Measurements from ENCODE around the gene XCL1.
"Not testable (repeated sequence)": the region's sequence is repeated elsewhere in the genome, so short reads cannot be mapped to it uniquely, and the experiment has no call there.

XCL1 gene

DNA sequence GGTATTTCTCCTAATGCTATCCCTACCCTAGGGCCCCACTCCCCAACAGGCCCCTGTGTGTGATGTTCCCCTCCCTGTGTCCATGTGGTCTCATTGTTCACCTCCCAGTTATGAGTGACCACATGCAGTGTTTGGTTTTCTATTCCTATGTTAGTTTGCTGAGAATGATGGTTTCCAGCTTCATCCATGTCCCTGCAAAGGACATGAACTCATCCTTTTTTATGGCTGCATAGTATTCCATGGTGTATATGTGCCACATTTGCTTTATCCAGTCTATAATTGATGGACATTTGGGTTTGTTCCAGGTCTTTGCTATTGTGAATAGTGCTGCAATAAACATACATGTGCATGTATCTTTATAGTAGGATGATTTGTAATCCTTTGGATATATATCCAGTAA is 19.0 kb downstream of the XCL1 start:
- not testable (repeated sequence) for DNase-seq (ENCODE audit: low spot score in 2 of 2); H3K27ac Mint-ChIP-seq (ENCODE audit: low read depth); H3K36me3 Mint-ChIP-seq (ENCODE audit: insufficient read depth); H3K4me3 Mint-ChIP-seq; ATAC-seq (replicated peaks; ENCODE audit: extremely low read depth, poor library complexity, severe bottlenecking); H3K4me1 Mint-ChIP-seq; H3K27me3 Mint-ChIP-seq; H3K9me3 Mint-ChIP-seq

DNA sequence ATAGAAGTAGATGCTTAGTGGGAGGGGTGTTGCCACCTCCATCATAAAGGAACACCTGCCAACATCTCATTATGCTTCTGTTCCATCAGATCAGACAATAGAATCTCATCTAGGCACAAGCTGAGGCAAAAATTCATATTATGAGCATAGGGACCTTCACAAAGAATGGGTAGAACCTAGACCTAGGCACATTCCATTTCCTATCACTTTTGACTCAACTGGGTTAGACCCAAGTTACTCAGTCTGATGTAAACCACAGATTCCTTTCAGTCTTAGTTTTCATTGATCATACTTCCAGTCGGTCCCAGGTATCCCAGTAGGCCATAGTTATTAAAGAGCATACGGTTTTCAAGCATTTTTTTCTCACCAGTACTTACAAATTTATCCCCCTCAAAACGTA is 21.7 kb downstream of the XCL1 start:
- H3K4me3 Mint-ChIP-seq: no peak overlapping the region
- no peaks in the 10 kb centered on the region for H3K4me1 Mint-ChIP-seq
- ATAC-seq (replicated peaks; ENCODE audit: extremely low read depth, poor library complexity, severe bottlenecking) (no peak), DNase-seq (ENCODE audit: low spot score in 2 of 2) (no peak)
- H3K27ac Mint-ChIP-seq (ENCODE audit: low read depth): no peak overlapping the region
- H3K27me3 Mint-ChIP-seq: no peaks in the 10 kb centered on the region
- H3K36me3 Mint-ChIP-seq (ENCODE audit: insufficient read depth): no peaks in the 10 kb centered on the region
- no peaks in the 10 kb centered on the region for H3K9me3 Mint-ChIP-seq

DNA sequence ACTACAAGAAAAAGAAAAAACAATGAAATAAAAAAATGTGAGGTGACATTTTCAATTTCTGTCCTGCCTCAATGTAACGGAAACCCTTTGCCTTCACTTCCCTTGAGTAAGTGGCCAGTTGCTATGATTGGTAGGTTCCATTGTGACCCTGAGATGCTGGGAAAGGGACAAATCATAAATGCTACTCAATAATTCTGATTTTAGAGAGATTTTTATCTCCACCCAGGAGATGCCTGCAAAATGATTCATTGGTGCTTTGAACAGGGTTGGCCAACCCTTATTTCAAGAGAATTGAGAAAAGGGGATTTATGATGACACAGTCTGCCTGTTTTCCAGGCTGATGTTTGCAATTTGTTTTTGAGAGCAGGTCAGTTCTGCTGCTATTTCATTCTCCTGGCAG is 22.5 kb downstream of the XCL1 start:
- H3K4me3 Mint-ChIP-seq: no peak overlapping the region
- H3K9me3 Mint-ChIP-seq: no peaks in the 10 kb centered on the region
- DNase-seq (ENCODE audit: low spot score in 2 of 2) (no peak), ATAC-seq (replicated peaks; ENCODE audit: extremely low read depth, poor library complexity, severe bottlenecking) (no peak)
- H3K27ac Mint-ChIP-seq (ENCODE audit: low read depth): no peak overlapping the region
- H3K4me1 Mint-ChIP-seq: no peaks in the 10 kb centered on the region
- H3K27me3 Mint-ChIP-seq: no peaks in the 10 kb centered on the region
- no peaks in the 10 kb centered on the region for H3K36me3 Mint-ChIP-seq (ENCODE audit: insufficient read depth)

DNA sequence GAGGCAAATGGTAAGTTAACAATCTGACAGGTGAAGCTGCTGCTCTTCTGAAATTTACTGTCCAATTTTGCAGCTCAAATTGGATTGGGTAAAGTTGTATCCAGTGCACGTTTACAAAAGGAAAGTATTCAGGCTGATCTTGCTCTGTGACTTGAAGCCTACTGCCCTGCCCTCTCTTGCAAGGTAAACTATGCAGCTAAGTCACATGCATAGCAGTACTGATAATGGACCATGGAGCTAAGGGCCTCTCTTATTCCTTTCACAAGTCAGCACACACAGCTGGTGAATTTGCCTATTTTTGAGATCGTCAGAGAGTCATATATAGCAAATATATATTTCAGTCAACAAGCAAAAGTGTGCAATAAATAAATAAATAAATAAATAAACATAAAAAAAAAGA is 23.2 kb downstream of the XCL1 start:
- no peaks in the 10 kb centered on the region for H3K4me1 Mint-ChIP-seq
- no peak overlapping the region for H3K27ac Mint-ChIP-seq (ENCODE audit: low read depth)
- no peaks in the 10 kb centered on the region for H3K27me3 Mint-ChIP-seq
- H3K4me3 Mint-ChIP-seq: no peak overlapping the region
- no peaks in the 10 kb centered on the region for H3K9me3 Mint-ChIP-seq
- no peaks in the 10 kb centered on the region for H3K36me3 Mint-ChIP-seq (ENCODE audit: insufficient read depth)
- ATAC-seq (replicated peaks; ENCODE audit: extremely low read depth, poor library complexity, severe bottlenecking) (no peak), DNase-seq (ENCODE audit: low spot score in 2 of 2) (no peak)

DNA sequence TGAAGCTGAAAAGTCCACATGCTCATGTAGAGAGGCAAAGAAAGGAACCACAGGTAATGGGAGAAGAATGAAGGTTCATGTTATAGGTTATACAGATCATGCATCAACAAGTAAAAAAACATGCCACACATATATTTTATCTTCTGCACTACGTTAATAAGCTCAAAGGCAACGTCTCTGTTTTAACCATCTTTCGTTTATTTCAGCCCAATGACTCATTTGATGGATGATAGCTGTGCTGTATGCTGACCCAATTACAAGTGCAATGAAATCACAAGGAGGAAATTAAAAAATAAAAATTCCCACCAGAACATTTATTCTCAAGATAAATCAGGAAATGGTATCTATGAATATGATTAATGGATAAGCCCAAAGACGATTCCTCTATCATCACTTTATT is 24.6 kb downstream of the XCL1 start:
- Mint-ChIP-seq H3K27ac (ENCODE audit: low read depth) (no peak overlapping the region), H3K36me3 (ENCODE audit: insufficient read depth) (no peaks in the 10 kb centered on the region), H3K9me3 (no peaks in the 10 kb centered on the region), H3K4me1 (no peaks in the 10 kb centered on the region), H3K4me3 (no peak overlapping the region), H3K27me3 (no peaks in the 10 kb centered on the region)
- DNase-seq (ENCODE audit: low spot score in 2 of 2) (no peak), ATAC-seq (replicated peaks; ENCODE audit: extremely low read depth, poor library complexity, severe bottlenecking) (no peak)

DNA sequence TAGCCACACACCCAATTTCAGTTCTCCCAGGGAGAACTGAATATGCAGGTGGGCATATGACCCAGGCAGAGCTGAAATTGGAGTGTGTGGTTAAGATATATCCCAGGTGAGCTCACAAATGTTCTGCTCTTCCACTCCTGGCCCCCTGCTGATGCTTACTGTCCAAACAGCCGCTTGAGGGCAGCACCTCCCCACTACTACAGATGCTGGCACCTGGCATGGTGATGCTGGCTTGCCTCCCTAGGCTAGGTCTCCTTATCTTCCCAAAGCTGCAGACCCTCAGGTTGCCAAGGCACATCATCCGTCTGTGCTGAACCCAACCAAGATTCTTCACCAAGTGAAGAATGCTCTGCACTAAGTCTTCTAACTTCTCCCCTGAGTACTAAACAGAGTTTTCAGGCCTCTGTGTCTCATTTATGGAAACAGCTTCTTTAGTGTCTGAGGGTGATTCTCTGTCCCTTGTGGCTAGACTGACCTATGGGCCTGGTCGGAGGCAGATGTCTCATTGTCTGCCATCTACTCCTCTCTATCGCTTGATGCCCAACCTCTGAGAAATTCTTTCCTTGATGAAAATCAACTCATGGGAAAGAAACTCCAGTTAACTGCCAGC is 27.2 kb downstream of the XCL1 start:
- Mint-ChIP-seq H3K9me3 (no peaks in the 10 kb centered on the region), H3K4me1 (no peaks in the 10 kb centered on the region), H3K27ac (ENCODE audit: low read depth) (no peak overlapping the region), H3K4me3 (no peak overlapping the region), H3K36me3 (ENCODE audit: insufficient read depth) (no peaks in the 10 kb centered on the region), H3K27me3 (no peaks in the 10 kb centered on the region)
- DNase-seq (ENCODE audit: low spot score in 2 of 2) (peak; percentile 47 to 53), ATAC-seq (replicated peaks; ENCODE audit: extremely low read depth, poor library complexity, severe bottlenecking) (peak; percentile 64)

DNA sequence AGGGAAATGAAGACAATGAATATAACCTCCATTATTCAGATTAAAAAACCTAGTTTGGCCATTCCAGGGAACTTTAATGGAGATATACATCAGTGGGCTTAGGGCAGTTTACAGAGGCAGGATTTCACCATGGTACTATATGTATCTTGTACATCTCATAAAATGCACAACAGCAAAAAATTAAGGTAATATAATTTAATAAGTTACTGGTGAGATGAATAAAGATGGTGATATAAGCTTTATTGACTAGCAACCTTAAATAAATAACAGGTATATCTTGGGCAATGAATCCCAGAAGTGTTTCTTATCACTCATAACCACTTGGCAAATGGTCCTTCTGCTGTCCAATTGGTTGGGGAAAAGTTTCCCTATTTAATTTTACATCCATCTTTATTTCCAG is 29.0 kb downstream of the XCL1 start:
- H3K27me3 Mint-ChIP-seq: peaks cover 11% of the 10 kb centered on the region

DNA sequence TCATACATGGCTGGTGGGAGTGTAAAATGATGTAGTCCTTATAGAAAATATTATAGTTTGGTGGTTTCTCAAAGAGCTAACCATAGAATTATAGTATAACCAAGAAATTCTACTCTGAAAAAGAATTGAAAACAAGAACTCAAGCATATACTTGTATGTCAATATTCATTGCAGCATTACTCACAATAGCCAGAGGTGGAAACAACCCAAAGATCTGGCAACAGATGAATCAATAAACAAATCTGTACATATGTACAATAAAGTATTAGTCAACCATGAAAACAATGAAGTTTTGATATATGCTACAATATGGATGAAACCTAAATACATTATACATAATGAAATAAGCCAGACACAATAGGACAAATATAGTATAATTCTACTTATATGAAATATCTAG is 29.7 kb downstream of the XCL1 start:
- Mint-ChIP-seq H3K27ac (ENCODE audit: low read depth) (no peak overlapping the region), H3K27me3 (peaks cover 11% of the 10 kb centered on the region), H3K4me1 (no peaks in the 10 kb centered on the region), H3K4me3 (no peak overlapping the region), H3K36me3 (ENCODE audit: insufficient read depth) (no peaks in the 10 kb centered on the region), H3K9me3 (no peaks in the 10 kb centered on the region)
- ATAC-seq (replicated peaks; ENCODE audit: extremely low read depth, poor library complexity, severe bottlenecking): no peak
- DNase-seq (ENCODE audit: low spot score in 2 of 2): no peak

More for the DNA sequence above, 29.0 kb downstream of the XCL1 start:
- Mint-ChIP-seq H3K9me3 (no peaks in the 10 kb centered on the region), H3K4me3 (no peak overlapping the region), H3K27ac (ENCODE audit: low read depth) (no peak overlapping the region), H3K4me1 (no peaks in the 10 kb centered on the region), H3K36me3 (ENCODE audit: insufficient read depth) (no peaks in the 10 kb centered on the region)
- ATAC-seq (replicated peaks; ENCODE audit: extremely low read depth, poor library complexity, severe bottlenecking) (no peak), DNase-seq (ENCODE audit: low spot score in 2 of 2) (no peak)

DNA sequence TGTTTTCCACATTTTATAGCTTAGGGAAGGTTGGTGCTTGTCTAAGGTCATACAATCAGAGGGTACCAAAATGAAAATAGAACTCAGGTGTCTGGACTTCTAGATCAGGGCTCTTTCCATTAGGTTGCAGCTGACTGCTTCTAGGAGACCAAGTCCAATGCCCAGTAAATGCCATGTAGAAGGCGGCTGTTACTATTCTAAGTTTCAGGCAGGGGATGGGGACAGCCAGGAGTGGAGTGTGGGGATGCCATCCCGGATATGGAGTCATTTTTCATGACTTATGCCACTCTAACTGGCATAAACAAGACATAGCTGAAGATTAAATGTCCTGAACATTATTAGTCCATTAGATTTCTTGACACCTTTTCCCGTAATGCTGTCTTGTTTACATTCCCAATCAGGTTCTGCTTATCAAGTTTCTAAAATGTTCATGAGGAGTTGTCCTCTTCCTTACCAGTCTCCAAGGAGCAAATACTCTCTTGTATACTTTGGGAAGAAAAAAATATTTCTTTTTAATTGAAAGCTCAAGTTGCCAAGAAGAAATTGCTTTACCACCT is 31.5 kb downstream of the XCL1 start:
- DNase-seq (ENCODE audit: low spot score in 2 of 2) (no peak), ATAC-seq (replicated peaks; ENCODE audit: extremely low read depth, poor library complexity, severe bottlenecking) (no peak)
- Mint-ChIP-seq H3K27me3 (peaks cover 11% of the 10 kb centered on the region), H3K36me3 (ENCODE audit: insufficient read depth) (no peaks in the 10 kb centered on the region), H3K9me3 (no peaks in the 10 kb centered on the region), H3K4me1 (no peaks in the 10 kb centered on the region), H3K4me3 (no peak overlapping the region), H3K27ac (ENCODE audit: low read depth) (no peak overlapping the region)

DNA sequence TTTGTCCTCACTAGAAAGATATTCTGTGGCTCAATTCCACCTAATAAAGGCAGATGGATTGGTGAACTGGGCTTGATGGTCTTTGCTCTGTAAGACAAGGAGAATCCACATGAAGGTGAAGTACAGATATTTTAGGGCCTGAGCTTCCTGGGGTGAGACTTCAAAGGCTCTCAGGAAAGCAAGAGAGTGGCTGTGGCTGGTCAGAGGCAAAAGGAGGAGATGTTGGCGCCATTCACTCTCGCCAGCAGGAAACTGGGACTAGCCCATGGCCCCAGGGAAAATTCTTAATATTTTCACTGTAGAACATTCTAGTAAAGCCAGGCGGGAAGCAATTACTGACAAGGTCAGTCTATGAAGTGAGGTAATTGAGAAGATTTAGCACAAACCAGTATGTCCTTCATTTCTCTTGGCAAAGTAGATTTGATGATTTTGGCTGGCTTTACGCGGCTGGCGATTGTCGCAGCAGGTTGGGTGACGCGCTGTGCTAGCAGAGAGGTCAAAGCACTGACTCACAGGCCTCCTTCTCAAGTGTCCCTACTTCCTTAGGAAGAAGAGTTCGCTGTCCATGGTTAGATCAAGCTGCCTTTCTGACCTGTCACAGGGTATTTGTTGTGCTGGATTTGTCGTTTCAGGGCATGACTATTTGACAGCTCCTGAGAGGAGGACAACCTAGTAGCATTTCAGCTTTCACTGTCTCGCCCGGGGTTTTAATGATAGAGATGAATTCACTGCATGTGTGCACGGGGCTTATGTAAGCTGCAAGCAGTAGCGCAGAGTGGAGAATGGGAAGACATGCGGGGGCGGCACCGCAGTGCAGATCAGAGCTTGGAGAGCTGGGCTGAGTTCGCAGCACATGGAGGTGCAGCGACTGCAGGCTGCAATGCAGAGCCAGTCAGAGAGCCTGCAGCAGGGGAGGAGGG is 32.7 kb downstream of the XCL1 start:
- ATAC-seq (replicated peaks; ENCODE audit: extremely low read depth, poor library complexity, severe bottlenecking): no peak
- no peaks in the 10 kb centered on the region for H3K4me1 Mint-ChIP-seq
- no peaks in the 10 kb centered on the region for H3K9me3 Mint-ChIP-seq
- H3K27me3 Mint-ChIP-seq: peaks cover 11% of the 10 kb centered on the region
- DNase-seq (ENCODE audit: low spot score in 2 of 2): no peak
- no peak overlapping the region for H3K27ac Mint-ChIP-seq (ENCODE audit: low read depth)
- no peak overlapping the region for H3K4me3 Mint-ChIP-seq
- H3K36me3 Mint-ChIP-seq (ENCODE audit: insufficient read depth): no peaks in the 10 kb centered on the region

DNA sequence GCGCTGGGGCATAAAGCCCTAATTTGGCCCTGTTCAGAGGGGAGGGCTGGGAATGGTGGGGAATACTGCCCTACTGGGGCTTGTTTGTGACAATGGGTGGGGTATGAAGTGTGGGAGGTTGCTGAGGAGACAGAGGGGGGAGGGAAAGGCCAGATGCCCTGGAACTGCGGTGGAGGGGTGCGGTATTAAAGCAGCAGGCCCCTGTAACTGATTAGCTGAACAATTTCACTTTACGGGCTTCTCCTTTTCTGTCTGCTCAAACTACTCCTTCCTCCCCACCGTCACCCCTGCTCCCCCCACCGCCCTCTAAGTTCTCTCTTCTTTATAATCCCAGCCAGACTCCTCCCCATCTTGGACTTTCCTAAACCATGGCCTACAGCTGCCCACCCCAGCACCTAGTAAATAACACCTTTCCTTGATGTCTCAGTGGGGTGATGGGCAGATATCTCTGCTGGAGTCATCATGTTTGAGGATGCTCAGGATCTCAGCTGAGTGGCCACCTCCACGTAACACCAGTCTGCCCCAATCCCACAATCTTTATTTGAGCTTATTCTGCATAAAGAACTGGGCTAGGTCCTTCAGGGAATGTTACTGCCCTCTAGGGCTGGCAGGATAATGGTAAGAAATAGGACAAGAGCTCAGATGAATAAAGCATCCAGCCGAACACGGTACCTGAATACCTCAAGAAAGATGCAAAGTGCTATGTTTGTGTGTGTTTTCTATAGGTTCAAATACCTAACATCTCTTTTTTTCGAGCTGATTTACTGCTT is 33.5 kb downstream of the XCL1 start:
- Mint-ChIP-seq H3K4me3 (no peak overlapping the region), H3K36me3 (ENCODE audit: insufficient read depth) (no peaks in the 10 kb centered on the region), H3K9me3 (no peaks in the 10 kb centered on the region), H3K27me3 (peaks cover 11% of the 10 kb centered on the region), H3K27ac (ENCODE audit: low read depth) (no peak overlapping the region), H3K4me1 (no peaks in the 10 kb centered on the region)
- no peak for DNase-seq (ENCODE audit: low spot score in 2 of 2)
- no peak for ATAC-seq (replicated peaks; ENCODE audit: extremely low read depth, poor library complexity, severe bottlenecking)

DNA sequence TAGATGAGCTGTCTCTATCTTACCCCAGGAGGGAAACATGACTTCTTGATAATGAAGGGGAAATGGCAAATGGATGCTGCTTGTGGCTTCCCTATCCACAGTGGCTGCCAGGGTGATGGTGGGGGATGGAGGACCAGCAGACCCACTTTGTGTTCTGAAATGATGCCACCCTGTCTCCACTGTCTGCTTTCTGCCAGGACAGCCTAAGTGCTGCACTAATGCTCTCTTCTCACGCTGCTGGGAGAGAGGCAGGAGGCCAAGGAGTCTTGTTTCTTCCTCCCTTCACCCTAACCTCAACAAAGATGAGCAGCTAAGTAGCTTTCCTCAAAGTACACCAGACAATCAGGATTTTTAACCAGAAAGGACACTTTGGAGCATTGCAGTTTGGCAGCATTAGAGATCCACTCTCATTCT is 36.6 kb downstream of the XCL1 start:
- H3K27me3 Mint-ChIP-seq: peaks cover 11% of the 10 kb centered on the region
- no peak overlapping the region for H3K27ac Mint-ChIP-seq (ENCODE audit: low read depth)
- H3K36me3 Mint-ChIP-seq (ENCODE audit: insufficient read depth): no peaks in the 10 kb centered on the region
- no peak for ATAC-seq (replicated peaks; ENCODE audit: extremely low read depth, poor library complexity, severe bottlenecking)
- no peaks in the 10 kb centered on the region for H3K4me1 Mint-ChIP-seq
- DNase-seq (ENCODE audit: low spot score in 2 of 2): no peak
- H3K9me3 Mint-ChIP-seq: no peaks in the 10 kb centered on the region
- H3K4me3 Mint-ChIP-seq: no peak overlapping the region
